H1 (cell line): ENCODE data around the gene TMEM150B.

Experiments
- EGR1 ChIP-seq: IDR thresholded peaks from 2 replicates; pipeline ENCODE4 v1.6.1; 2011; ENCODE audit warnings: low read depth, low read length, borderline replicate concordance
- EZH2 ChIP-seq: fragments of 200-600 bp; sonication (generic); IDR thresholded peaks from 2 replicates; pipeline ENCODE4 v1.7.1; 2012; ENCODE audit warnings: low read depth, mild to moderate bottlenecking, moderate library complexity, low read length, inconsistent platforms; ENCODE audit not compliant: severe bottlenecking
- PHF8 ChIP-seq: fragments of 200-600 bp; sonication (generic); conservative IDR thresholded peaks from 2 replicates; pipeline ENCODE4 v1.7.1; 2012; ENCODE audit warnings: low read depth, mild to moderate bottlenecking, inconsistent platforms, low read length, moderate library complexity
- POU5F1 ChIP-seq: IDR thresholded peaks from 2 replicates; pipeline ENCODE4 v1.6.1; 2011; ENCODE audit warnings: low read depth, mild to moderate bottlenecking, low read length, moderate library complexity
- SIRT6 ChIP-seq: IDR thresholded peaks from one replicate; pipeline ENCODE4 v1.7.1; 2012; ENCODE audit warnings: low read length, inconsistent platforms
- TAF1 ChIP-seq: IDR thresholded peaks from 2 replicates; pipeline ENCODE4 v1.6.1; 2011; ENCODE audit warnings: mild to moderate bottlenecking, low read depth, low read length
- YY1 ChIP-seq: IDR thresholded peaks from 2 replicates; pipeline ENCODE4 v1.6.1; 2011; ENCODE audit warnings: low read depth, mild to moderate bottlenecking, low read length
- TF ChIP-seq, protein P1 (sequence below), 3 experiments: IDR thresholded peaks; 1 replicate in 2 of 3; 2 replicates in 1 of 3; pipeline versions ENCODE4 v1.5.1 to v1.6.1; 2011; ENCODE audit warnings: low read length in 3 of 3, mild to moderate bottlenecking in 3 of 3, inconsistent platforms in 2 of 3, low read depth in 1 of 3, moderate library complexity in 1 of 3; ENCODE audit not compliant: insufficient read depth in 1 of 3; ENCODE audit errors: control extremely low read depth in 1 of 3

DNA sequence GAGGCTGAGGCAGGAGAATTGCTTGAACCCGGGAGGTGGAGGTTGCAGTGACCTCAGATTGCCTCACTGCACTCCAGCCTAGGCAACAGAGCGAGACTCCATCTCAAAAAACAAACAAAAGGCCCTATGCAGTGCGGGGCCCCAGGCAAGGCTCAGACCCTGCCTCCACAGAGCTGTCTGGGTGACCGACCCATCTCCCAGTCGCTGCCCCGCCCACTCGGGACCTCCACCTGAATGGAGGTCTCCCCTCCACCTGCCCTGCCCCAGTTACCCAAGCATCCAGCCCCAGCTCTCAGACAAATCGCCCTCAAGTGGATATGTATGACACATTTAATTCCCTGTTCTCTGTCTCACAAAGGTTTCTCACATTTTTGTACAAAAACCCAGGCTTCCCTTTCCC lies 40.1 kb upstream of the TMEM150B start:
- TF ChIP-seq POU5F1, result no peak
- TF ChIP-seq, protein P1, sequence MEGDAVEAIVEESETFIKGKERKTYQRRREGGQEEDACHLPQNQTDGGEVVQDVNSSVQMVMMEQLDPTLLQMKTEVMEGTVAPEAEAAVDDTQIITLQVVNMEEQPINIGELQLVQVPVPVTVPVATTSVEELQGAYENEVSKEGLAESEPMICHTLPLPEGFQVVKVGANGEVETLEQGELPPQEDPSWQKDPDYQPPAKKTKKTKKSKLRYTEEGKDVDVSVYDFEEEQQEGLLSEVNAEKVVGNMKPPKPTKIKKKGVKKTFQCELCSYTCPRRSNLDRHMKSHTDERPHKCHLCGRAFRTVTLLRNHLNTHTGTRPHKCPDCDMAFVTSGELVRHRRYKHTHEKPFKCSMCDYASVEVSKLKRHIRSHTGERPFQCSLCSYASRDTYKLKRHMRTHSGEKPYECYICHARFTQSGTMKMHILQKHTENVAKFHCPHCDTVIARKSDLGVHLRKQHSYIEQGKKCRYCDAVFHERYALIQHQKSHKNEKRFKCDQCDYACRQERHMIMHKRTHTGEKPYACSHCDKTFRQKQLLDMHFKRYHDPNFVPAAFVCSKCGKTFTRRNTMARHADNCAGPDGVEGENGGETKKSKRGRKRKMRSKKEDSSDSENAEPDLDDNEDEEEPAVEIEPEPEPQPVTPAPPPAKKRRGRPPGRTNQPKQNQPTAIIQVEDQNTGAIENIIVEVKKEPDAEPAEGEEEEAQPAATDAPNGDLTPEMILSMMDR (IDR thresholded peaks at IDR 0.05; ENCODE audit: control extremely low read depth in 1 of 3, insufficient read depth in 1 of 3, low read depth in 1 of 3, low read length in 3 of 3), result no peak
- TF ChIP-seq EGR1, result no peak
- TF ChIP-seq PHF8, result no peak
- TF ChIP-seq SIRT6, result no peak
- no peak for TF ChIP-seq EZH2
- TF ChIP-seq TAF1, result no peak
- no peak for TF ChIP-seq YY1
